WI38 (cell line): ENCODE data around the gene UNKL.

Experiments used
- H3K4me3 ChIP-seq: 2 replicates; pipeline ENCODE4 v1.5.1; 2011; ENCODE audit warnings: low read depth, mild to moderate bottlenecking, control low read depth, low read length
- CTCF ChIP-seq: IDR thresholded peaks from 2 replicates; pipeline ENCODE4 v1.5.1; 2012; ENCODE audit warnings: low read depth, mild to moderate bottlenecking, control low read depth, low read length

Gene UNKL

DNA sequence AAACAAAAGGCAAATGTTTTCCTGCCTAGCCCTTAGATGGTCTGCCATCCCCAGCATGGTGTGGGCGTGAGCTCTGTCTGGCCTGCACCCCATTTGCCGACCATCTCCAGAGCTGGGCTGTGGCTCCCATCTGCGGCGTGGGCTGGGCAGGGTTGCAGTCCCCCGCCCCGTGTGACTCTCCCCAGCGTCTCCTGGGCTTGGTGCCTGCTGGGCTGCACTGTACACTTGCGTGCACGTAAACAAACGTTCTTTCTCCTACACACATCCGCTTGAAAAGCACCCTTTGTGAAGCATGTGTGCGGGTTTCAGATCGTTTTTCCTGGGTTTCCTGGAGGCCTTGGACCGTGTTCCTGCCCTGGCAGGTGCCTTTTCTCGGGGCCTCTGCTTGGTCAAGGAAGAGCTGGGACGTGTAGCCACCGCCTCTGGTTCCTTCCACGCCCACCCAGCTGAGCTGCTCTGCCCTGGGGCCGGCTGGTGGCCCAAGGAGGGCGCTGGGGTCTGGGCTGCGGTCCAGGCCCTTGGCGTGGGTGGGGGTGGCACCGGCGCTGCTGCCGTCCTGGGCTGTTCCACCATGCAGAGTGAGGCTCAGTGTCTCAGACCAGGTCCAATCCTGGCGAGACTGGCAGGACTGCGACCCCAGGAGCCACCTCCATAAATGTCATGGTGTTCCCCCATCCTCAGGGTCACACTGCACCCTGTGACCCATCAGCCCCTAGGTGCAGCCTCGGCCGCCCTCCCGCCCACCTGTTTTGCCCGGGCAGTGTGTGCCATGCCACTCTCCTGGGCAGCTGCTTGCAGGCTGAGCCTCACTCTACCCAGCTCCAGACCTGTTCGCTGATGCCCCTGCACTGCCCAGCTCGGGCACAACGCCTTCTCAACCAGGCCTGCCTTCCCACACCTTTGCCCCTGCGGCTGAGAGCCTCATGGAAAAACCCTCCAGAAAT is 90.9 kb downstream of the UNKL start:
- TF ChIP-seq CTCF, result no peak

DNA sequence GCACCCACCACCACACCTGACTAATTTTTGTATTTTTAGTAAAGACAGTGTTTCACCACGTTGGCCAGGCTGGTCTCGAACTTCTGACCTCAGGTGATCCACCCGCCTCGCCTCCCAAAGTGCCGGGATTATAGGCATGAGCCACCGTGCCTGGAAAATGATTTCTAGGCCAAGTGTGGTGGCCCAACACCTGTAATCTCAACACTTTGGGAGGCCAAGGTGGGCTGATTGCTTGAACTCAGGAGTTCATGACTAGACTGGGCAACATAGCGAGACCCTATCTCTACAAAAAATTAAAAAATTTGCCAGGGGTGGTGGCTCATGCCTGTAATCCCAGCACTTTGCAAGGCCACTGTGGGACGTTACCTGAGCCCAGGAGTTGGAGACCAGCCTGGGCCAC is 92.1 kb downstream of the UNKL start:
- TF ChIP-seq CTCF, result no peak

More for the DNA sequence above, 90.9 kb downstream of the UNKL start:
- no peak overlapping the region for H3K4me3 ChIP-seq

GRCh38 chr16:1320658-1321240 is 93.8 kb downstream of the UNKL start:
- TF ChIP-seq CTCF, result no peak
- no peak overlapping the region for H3K4me3 ChIP-seq

More for the DNA sequence above, 92.1 kb downstream of the UNKL start:
- no peak overlapping the region for H3K4me3 ChIP-seq

DNA sequence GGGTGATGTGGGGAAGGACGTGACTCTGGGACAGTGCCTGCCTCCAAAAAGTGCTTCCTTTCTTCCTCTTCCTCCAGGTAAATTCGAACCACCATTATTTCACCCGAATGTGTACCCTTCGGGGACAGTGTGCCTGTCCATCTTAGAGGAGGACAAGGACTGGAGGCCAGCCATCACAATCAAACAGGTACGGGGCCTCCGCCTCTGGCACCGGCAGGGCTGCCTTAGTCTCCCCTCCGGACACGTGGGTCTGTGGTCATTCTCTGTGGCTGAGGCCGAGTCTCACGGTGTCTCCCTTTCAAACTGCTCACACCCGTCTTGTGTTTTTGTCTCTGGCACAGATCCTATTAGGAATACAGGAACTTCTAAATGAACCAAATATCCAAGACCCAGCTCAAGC is 94.4 kb downstream of the UNKL start:
- TF ChIP-seq CTCF, result no peak
- no peak overlapping the region for H3K4me3 ChIP-seq

DNA sequence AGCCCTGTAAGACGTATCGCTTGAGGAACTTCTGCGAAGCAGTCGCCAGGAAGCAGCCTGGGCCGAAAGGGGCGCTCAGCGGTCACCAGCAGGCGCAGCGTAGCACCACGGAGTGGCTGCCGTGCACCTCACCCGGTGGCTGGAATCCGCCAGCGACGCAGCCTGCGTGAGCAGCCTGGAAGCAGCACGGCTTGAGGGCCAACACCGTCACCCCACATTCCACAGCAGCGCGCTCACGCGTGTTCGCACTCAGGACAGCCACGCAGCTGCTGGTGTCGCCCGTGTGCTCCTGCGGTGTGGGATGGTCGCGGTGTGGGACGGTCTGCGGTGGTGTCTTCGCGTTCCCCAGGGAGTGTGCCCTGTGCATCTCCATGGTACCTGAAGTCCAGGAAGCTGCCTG is 95.5 kb downstream of the UNKL start:
- no peak overlapping the region for H3K4me3 ChIP-seq
- TF ChIP-seq CTCF, result no peak

DNA sequence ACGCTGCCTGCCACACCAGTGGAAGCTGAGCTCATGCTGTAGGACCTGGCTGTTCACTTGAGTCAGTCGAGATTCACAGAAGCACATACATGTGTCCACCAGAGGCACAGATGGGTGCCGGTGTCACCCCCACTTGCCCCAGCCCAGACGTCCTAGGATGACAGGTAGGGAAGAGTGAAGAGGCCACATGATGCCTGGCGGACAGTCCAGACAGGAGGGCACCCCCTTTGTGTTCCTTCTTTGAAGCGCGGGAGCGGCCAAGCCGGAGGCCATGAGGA is 96.3 kb downstream of the UNKL start:
- no peak overlapping the region for H3K4me3 ChIP-seq
- TF ChIP-seq CTCF, result no peak
